ENCODE data around the gene MTX2. TPM values are rescaled to one million over a fixed set of nuclear protein-coding genes. Genes with fewer than 3 reads are reported as not detected.

The MTX2 gene
- total and polyA plus RNA-seq, 9 of the 15 experiments (the other 6 are each of a cell fraction or from before 2014, with no cell fraction given): 38.1 to 170 (median 88.0) TPM

- TF ChIP-seq ZNF436 (CRISPR knock-in tag; IDR thresholded peaks at IDR 0.05) (no peak), ZNF695 (CRISPR knock-in tag; IDR thresholded peaks at IDR 0.05) (no peak), EP300 (IDR thresholded peaks at IDR 0.05; ENCODE audit: low read length) (no peak), IFI16 (CRISPR knock-in tag; IDR thresholded peaks at IDR 0.05) (no peak), NR3C1 (CRISPR knock-in tag; IDR thresholded peaks at IDR 0.05) (no peak; the same call in 1 of the 2 replicates), TCFL5 (CRISPR knock-in tag; conservative IDR thresholded peaks at IDR 0.05) (no peak), ZNF57 (CRISPR knock-in tag; IDR thresholded peaks at IDR 0.05) (0 out of 2 replicates have a peak, but pooled peaks have one; percentile 21), TFAM (CRISPR knock-in tag; conservative IDR thresholded peaks at IDR 0.05) (no peak), SMAD1 (IDR thresholded peaks at IDR 0.05; ENCODE audit: low read depth, low read length, partially characterized antibody) (peak; percentile 51), ATF7 (IDR thresholded peaks at IDR 0.05) (peak; percentile 78; the same call in 1 of the 2 replicates), ZNF707 (CRISPR knock-in tag; conservative IDR thresholded peaks at IDR 0.05) (no peak), MECOM (CRISPR knock-in tag; IDR thresholded peaks at IDR 0.05) (no peak), POLR2A (conservative IDR thresholded peaks at IDR 0.05) (peak; percentile 98), ZNF354B (CRISPR knock-in tag; IDR thresholded peaks at IDR 0.05) (no peak), MYNN (IDR thresholded peaks at IDR 0.05) (no peak), MYNN (CRISPR knock-in tag; IDR thresholded peaks at IDR 0.05) (no peak), RBM39 (optimal IDR thresholded peaks at IDR 0.05; ENCODE audit: low read depth, low read length) (no peak), SIX5 (IDR thresholded peaks at IDR 0.05; ENCODE audit: borderline replicate concordance in 1 of 2, insufficient read depth in 1 of 2, low read depth in 1 of 2, low read length in 2 of 2) (0 out of 4 replicates have a peak, but pooled peaks of 1 of the 2 experiments have one; percentile 9), CREM (IDR thresholded peaks at IDR 0.05; ENCODE audit: low read depth) (peak; percentile 95), ELF2 (CRISPR knock-in tag; IDR thresholded peaks at IDR 0.05) (peak; percentile 88; the same call in 1 of the 2 replicates), MTA1 (IDR thresholded peaks at IDR 0.05; ENCODE audit: borderline replicate concordance) (peak; percentile 95), C11orf30 (IDR thresholded peaks at IDR 0.05; ENCODE audit: low read depth) (peak; percentile 95), SLC30A9 (CRISPR knock-in tag; IDR thresholded peaks at IDR 0.05) (no peak), ZC3H4 (CRISPR knock-in tag; IDR thresholded peaks at IDR 0.05; ENCODE audit: borderline replicate concordance) (no peak), GATA2 (CRISPR knock-in tag; IDR thresholded peaks at IDR 0.05) (no peak), HMG20B (CRISPR knock-in tag; IDR thresholded peaks at IDR 0.05) (no peak), SMC3 (conservative IDR thresholded peaks at IDR 0.05; ENCODE audit: insufficient read depth, low read depth, low read length) (no peak), ZNF766 (CRISPR knock-in tag; conservative IDR thresholded peaks at IDR 0.05) (peak; percentile 49; the same call in 1 of the 2 replicates), ZNF175 (CRISPR knock-in tag; IDR thresholded peaks at IDR 0.05; ENCODE audit: low read depth) (no peak; the same call in 1 of the 2 replicates), MBD2 (IDR thresholded peaks at IDR 0.05; ENCODE audit: borderline replicate concordance, low read depth) (peak; percentile 85), FUS (optimal IDR thresholded peaks at IDR 0.05; ENCODE audit: low read depth, low read length) (no peak)
- TF ChIP-seq, protein P1, sequence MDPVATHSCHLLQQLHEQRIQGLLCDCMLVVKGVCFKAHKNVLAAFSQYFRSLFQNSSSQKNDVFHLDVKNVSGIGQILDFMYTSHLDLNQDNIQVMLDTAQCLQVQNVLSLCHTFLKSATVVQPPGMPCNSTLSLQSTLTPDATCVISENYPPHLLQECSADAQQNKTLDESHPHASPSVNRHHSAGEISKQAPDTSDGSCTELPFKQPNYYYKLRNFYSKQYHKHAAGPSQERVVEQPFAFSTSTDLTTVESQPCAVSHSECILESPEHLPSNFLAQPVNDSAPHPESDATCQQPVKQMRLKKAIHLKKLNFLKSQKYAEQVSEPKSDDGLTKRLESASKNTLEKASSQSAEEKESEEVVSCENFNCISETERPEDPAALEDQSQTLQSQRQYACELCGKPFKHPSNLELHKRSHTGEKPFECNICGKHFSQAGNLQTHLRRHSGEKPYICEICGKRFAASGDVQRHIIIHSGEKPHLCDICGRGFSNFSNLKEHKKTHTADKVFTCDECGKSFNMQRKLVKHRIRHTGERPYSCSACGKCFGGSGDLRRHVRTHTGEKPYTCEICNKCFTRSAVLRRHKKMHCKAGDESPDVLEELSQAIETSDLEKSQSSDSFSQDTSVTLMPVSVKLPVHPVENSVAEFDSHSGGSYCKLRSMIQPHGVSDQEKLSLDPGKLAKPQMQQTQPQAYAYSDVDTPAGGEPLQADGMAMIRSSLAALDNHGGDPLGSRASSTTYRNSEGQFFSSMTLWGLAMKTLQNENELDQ (CRISPR knock-in tag; IDR thresholded peaks at IDR 0.05; ENCODE audit: borderline replicate concordance): no peak
Measured at GRCh38 chr2:176269319-176270099, at the start of gene MTX2 (continued).

Measured in K562 (cell line).